Cardiac muscle cell (in vitro differentiated cells and primary cell): ENCODE data around the gene KLHL10. TPM values are rescaled to one million over a fixed set of nuclear protein-coding genes. Genes with fewer than 3 reads are reported as not detected.
"Not testable (repeated sequence)": the region's sequence is repeated elsewhere in the genome, so short reads cannot be mapped to it uniquely, and the experiment has no call there.

Experiments
- DNase-seq, 2 donors: peaks; one replicate each; pipeline versions ENCODE4 v3.0.0 to v3.0.0-alpha.2; 2010 to 2017; ENCODE audit warnings: low read depth in 1 of 2, low spot score in 1 of 2
- H3K27ac ChIP-seq: fragments of 200-600 bp; sonication (generic); 2 replicates; pipeline ENCODE4 v1.5.1; 2016
- H3K27me3 ChIP-seq: fragments of 200-600 bp; sonication (generic); 2 replicates; pipeline ENCODE4 v1.6.0; 2016; ENCODE audit warnings: control low read depth
- H3K36me3 ChIP-seq: fragments of 200-600 bp; sonication (generic); 2 replicates; pipeline ENCODE4 v1.5.1; 2016; ENCODE audit warnings: control low read depth
- H3K4me1 ChIP-seq: fragments of 200-600 bp; sonication (generic); 2 replicates; pipeline ENCODE4 v1.8.1; 2017; ENCODE audit warnings: low read depth, mild to moderate bottlenecking, mixed run types
- H3K4me3 ChIP-seq: fragments of 200-600 bp; sonication (generic); 2 replicates; pipeline ENCODE4 v1.5.1; 2016; ENCODE audit warnings: mild to moderate bottlenecking
- H3K9me3 ChIP-seq: fragments of 200-600 bp; sonication (generic); 2 replicates; pipeline ENCODE4 v1.5.1; 2017; ENCODE audit warnings: low read depth, mild to moderate bottlenecking, control low read depth
- CTCF ChIP-seq: IDR thresholded peaks from 2 replicates; pipeline ENCODE4 v1.5.1; 2012; ENCODE audit warnings: low read depth, mild to moderate bottlenecking, low read length
- polyA plus RNA-seq: library from polyadenylated mRNA; unstranded; fragments of >200 nt; fragmentation: Nextera tagmentation; extraction: Ambion mirVana; gene quantifications from 2 replicates; pipeline ENCODE4 v1.2.1, GENCODE V29; 2016
- total RNA-seq: library from RNA; depleted of rRNA; stranded (reverse); fragments of >200 nt; gene quantifications from 2 replicates; pipeline ENCODE4 v1.2.3, GENCODE V29; 2016

KLHL10 gene
- total and polyA plus RNA-seq, 2 experiments from 2014 or later: 0.36 TPM; not detected in 1

GRCh38 chr17:41824086-41824485, 13.5 kb upstream of the KLHL10 start:
- no peak for DNase-seq
- Histone ChIP-seq H3K27ac (peak overlapping the region; percentile 39), H3K4me3 (no peak overlapping the region), H3K36me3 (peaks cover 21% of the 10 kb centered on the region), H3K9me3 (no peaks in the 10 kb centered on the region), H3K27me3 (no peaks in the 10 kb centered on the region), H3K4me1 (no peaks in the 10 kb centered on the region)
- TF ChIP-seq CTCF: no peak

- no peak overlapping the region for H3K27ac ChIP-seq
- no peaks in the 10 kb centered on the region for H3K9me3 ChIP-seq
- H3K36me3 ChIP-seq: peaks cover 26% of the 10 kb centered on the region
- DNase-seq: no peak
- H3K27me3 ChIP-seq: no peaks in the 10 kb centered on the region
- no peak for TF ChIP-seq CTCF
- no peaks in the 10 kb centered on the region for H3K4me1 ChIP-seq
- H3K4me3 ChIP-seq: no peak overlapping the region
Observed at GRCh38 chr17:41825175-41825845, 12.3 kb upstream of the KLHL10 start.

GRCh38 chr17:41829961-41830360, 7.7 kb upstream of the KLHL10 start:
- not testable (repeated sequence) for H3K4me1 ChIP-seq, H3K27ac ChIP-seq, H3K4me3 ChIP-seq, DNase-seq, H3K9me3 ChIP-seq, H3K27me3 ChIP-seq
- H3K36me3 ChIP-seq: peaks cover 45% of the 10 kb centered on the region

- Histone ChIP-seq H3K36me3 (peaks cover 19% of the 10 kb centered on the region), H3K27me3 (no peaks in the 10 kb centered on the region), H3K4me1 (peaks cover 7% of the 10 kb centered on the region), H3K4me3 (peak overlapping the region; percentile 80), H3K9me3 (no peaks in the 10 kb centered on the region), H3K27ac (no peak overlapping the region)
- TF ChIP-seq CTCF: no peak
- no peak for DNase-seq
Observed at GRCh38 chr17:41835214-41835799, 2.3 kb upstream of the KLHL10 start.

- Histone ChIP-seq H3K27me3 (no peaks in the 10 kb centered on the region), H3K27ac (no peak within 1 kb of the TSS), H3K4me1 (peaks cover 7% of the 10 kb centered on the region), H3K4me3 (peak within 1 kb of the TSS; percentile 80), H3K9me3 (no peaks in the 10 kb centered on the region), H3K36me3 (peaks cover 13% of the 10 kb centered on the region)
- TF ChIP-seq CTCF: no peak
- DNase-seq: peak; percentile 52 to 76
Observed at GRCh38 chr17:41835800-41836549, 1.6 kb upstream of the KLHL10 start, which contains the start of gene NT5C3B. NT5C3B (minus strand) TSS chr17:41836232; CDS start chr17:41836193, 39 bp downstream.
